GM18861 (cell line): Measurements from ENCODE around the gene OMA1.

Experiments used
- ATAC-seq: cut with Tn5 transposase; IDR thresholded peaks from one replicate; pipeline ENCODE4 v1.9.1; 2021; ENCODE audit not compliant: unreplicated experiment

OMA1 gene

GRCh38 chr1:58465176-58465575 is 81.3 kb downstream of the OMA1 start:
- no peak for ATAC-seq

GRCh38 chr1:58460469-58460868 is 86.1 kb downstream of the OMA1 start:
- ATAC-seq, result no peak

GRCh38 chr1:58459911-58460310 is 86.6 kb downstream of the OMA1 start:
- ATAC-seq, result no peak

- ATAC-seq, result no peak
Measured at GRCh38 chr1:58457023-58457635, 89.4 kb downstream of the OMA1 start.

GRCh38 chr1:58456470-58456869 is 90.1 kb downstream of the OMA1 start:
- ATAC-seq, result no peak

GRCh38 chr1:58454807-58455206 is 91.7 kb downstream of the OMA1 start:
- no peak for ATAC-seq

GRCh38 chr1:58454385-58454784 is 92.1 kb downstream of the OMA1 start:
- ATAC-seq, result no peak

GRCh38 chr1:58451560-58452191 is 94.8 kb downstream of the OMA1 start:
- ATAC-seq, result no peak

- no peak for ATAC-seq
Measured at GRCh38 chr1:58447886-58448285, 98.6 kb downstream of the OMA1 start.

GRCh38 chr1:58447042-58447441 is 99.5 kb downstream of the OMA1 start:
- no peak for ATAC-seq

- no peak for ATAC-seq
Measured at GRCh38 chr1:58446368-58446767, 100.2 kb downstream of the OMA1 start.

GRCh38 chr1:58443986-58444868 is 102.3 kb downstream of the OMA1 start:
- ATAC-seq, result no peak

GRCh38 chr1:58442114-58442513 is 104.4 kb downstream of the OMA1 start:
- ATAC-seq, result no peak

GRCh38 chr1:58441699-58442098 is 104.8 kb downstream of the OMA1 start:
- no peak for ATAC-seq

GRCh38 chr1:58440696-58441095 is 105.8 kb downstream of the OMA1 start:
- ATAC-seq, result no peak

GRCh38 chr1:58439946-58440345 is 106.6 kb downstream of the OMA1 start:
- no peak for ATAC-seq

- ATAC-seq, result no peak
Measured at GRCh38 chr1:58438468-58438867, 108.1 kb downstream of the OMA1 start.

- no peak for ATAC-seq
Measured at GRCh38 chr1:58437623-58438022, 108.9 kb downstream of the OMA1 start.

- no peak for ATAC-seq
Measured at GRCh38 chr1:58436615-58437297, 109.8 kb downstream of the OMA1 start.

GRCh38 chr1:58435376-58435775 is 111.2 kb downstream of the OMA1 start:
- no peak for ATAC-seq

GRCh38 chr1:58434607-58435006 is 111.9 kb downstream of the OMA1 start:
- ATAC-seq, result no peak
